Epithelial cell of prostate (primary cell): Measurements from ENCODE around the gene PTPRO.
A peak's percentile ranks its signal among the peaks of the same experiment; 100 is the strongest.

ENCODE experiments used
- DNase-seq: peaks from one replicate; pipeline ENCODE4 v3.0.0-alpha.2; 2011; ENCODE audit warnings: low read depth, low spot score
- H3K27ac ChIP-seq: fragments of 450-650 bp; 2 replicates; pipeline ENCODE4 v1.5.1; 2017; ENCODE audit warnings: mild to moderate bottlenecking

PTPRO gene

DNA sequence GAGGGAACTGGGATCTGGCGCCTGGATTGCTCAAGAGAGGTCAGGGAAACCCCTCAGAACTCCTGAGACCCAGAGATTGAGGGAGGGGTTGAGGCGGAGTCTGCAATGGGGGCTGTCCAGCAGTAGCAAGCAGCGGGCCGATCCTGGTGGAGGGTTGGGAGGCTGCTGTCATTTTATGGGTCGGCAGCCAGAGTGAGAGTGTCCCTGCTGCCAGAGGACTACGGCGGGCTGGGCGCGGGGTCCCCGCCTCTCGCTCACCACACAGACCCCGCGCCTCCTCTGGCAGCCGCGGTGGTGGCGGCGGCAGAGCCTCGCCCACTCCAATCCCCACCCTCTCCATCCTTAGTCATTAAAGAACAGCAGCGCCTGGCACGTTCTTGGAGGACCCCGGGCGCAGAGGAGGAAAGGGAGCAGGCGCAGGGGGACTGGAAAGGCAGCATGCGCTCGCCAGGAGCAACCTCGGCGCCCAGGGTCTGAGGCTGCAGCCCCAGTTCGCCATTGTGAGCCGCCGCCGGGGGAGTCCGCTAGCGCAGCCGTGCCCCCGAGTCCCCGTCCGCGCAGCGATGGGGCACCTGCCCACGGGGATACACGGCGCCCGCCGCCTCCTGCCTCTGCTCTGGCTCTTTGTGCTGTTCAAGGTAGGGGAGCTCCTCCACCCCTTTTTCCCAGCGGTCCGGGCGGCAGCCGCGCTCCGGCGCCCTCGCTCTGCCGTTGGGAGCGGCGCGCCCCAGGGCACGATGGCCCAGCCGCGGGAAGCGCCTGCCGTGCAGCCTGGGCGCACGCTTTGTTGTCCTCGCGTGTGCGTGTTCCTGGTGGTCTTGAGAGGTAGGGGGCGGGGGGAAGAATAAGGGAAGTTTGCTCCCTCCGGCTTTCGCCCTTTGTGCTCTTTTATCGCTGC, at the start of gene PTPRO:
Gene PTPRO (plus strand): TSS at position 345 of the 898 bp plus-strand sequence.
- DNase-seq: no peak
- no peak within 1 kb of the TSS for H3K27ac ChIP-seq

DNA sequence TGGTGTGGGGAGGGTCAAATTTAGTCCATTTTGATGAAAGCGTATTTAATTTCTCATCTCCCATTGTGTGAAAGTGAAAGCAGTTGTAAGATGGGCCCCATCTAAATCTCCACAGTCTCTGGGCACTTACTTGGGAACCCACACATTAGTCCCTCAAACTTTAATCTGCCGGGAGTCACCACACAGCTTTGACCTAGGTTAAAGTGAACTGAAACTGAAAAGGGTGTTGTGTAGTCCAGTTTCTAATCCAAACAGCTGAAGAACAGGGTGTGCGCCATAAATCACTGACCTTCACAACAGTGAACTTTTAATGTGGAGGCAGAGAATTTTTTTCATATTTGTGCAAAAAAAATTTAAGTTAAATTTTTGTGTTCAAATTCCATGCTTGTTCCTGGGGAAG, 48.4 kb upstream of the PTPRO start:
- H3K27ac ChIP-seq: peak overlapping the region; percentile 77
- DNase-seq: no peak

- H3K27ac ChIP-seq: peak overlapping the region; percentile 77
Measured at GRCh38 chr12:15274561-15274967, 47.7 kb upstream of the PTPRO start.

DNA sequence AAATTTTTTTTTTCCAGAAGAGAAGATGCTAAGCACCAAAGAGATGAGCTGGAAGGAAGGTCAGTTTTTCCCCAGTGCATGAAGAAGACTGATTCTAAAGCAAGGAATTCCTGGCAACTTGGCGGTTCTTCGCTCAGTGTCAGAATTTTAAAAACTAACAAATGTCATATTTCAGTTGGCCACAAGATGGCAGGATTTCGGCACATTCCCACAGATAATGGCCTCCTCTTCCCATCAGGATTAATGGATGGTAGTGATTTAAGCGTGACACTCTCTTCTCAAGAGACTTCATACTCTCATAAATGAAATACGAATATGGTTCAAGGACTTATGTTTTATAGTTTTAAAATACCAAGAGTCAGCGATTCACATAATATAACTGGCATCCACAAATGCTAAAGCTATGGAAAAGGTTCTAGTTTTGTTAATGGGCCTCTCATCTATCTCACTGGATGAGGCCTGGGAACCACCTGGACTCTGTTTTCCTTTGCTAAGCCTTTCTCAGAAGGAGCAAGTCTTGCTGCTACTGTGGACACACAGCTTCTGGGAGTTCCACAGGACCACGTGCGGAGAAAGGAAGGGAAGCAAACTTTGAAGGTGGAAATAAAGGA, 46.1 kb upstream of the PTPRO start:
- DNase-seq: no peak
- H3K27ac ChIP-seq: peak overlapping the region; percentile 77

More at GRCh38 chr12:15274561-15274967, 47.7 kb upstream of the PTPRO start:
- DNase-seq: peak; percentile 60

DNA sequence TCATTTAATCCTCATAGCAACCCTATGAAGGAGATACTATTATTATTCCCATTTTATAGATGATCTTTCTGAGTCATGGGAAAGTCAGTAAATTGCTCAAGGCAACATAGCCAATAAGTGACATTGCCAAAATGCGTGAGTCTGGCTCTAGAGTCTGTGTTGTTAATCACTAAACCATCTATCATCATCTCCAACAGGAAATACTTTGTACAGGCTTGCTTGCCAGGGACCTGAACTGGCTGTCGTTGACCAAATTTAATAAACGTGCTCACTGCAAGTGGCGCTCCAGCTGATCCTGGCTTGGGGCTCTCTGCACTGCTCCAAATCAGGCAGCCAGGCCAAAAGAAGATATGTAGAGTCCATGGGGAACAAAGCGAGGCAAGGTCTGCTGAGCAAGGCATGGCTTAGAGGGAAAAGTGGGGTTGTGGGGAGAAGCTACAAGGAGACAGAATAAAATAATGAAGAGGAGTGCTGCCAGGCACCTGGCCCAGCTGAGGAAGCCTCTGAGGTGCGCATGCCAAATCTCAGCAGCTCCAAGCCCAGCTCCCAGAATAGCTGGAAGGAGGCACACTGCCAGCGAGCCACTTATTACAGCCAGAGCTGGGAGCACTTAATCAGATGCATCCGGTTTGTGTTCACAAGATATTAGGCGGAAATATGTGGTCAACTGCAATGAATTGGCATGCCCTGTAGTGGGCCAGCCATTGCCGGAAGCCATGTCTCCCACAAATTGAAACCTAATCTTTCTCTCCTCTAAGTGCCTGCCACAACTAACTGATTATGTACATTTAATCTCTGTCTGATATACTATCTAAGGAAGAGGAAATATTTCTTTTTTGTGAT, 43.3 kb upstream of the PTPRO start:
- H3K27ac ChIP-seq: peak overlapping the region; percentile 97
- DNase-seq: peak; percentile 70

DNA sequence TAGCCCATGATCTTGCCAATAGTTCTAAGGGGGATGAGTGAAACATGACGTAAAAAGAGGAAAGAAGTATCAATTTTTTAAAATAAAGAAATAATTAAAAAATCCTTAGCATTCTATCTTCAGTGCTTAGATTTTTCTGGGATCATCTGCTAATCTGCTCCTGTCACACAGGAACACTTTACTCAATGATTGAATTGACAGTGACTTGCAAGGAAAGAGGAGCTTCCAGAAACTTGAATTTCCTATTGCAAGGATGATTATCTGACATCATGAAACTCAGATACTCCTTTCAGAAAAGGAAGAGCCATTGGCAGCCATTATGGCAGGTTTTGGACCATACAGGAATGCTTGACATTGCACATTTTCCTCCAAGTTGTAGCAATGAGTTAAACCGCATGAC, 41.4 kb upstream of the PTPRO start:
- no peak overlapping the region for H3K27ac ChIP-seq
- no peak for DNase-seq

DNA sequence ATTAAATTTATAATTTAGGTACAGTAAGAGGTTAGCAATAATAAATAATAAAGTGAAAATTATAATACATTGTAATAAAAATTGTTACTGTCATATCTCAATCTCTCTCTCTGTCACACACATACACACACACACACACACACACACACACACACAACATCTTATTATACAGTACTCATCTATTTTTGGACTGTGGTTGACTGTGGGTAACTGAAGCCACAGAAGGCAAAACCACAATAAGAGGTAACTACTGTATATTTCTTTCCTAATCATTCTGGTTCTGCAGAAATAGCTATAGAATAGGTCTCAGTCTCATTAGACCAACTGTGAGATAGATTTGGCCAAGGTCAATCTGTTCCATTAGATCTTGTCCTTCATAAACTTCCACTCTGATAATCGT, 33.1 kb upstream of the PTPRO start:
- H3K27ac ChIP-seq: no peak overlapping the region
- no peak for DNase-seq

DNA sequence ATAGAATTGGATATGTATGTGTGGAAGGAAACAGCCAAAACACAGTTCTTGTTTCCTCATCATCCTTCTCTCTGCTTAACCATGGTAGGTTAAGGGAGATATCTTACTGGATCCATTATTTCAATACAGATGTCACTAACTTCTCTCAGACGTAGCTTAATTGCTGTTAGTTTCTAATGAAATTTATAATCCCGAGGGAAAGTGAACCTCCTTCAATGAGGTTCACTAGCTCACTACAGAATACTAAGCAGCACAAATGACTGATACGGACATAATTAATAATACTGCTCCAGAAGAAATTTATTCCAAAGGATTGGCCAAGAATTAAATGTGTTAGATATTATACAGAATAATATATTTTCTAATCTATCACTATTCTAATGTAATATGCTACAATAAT, 28.6 kb upstream of the PTPRO start:
- H3K27ac ChIP-seq: no peak overlapping the region
- DNase-seq: no peak

GRCh38 chr12:15299947-15300346, 22.4 kb upstream of the PTPRO start:
- no peak for DNase-seq
- H3K27ac ChIP-seq: no peak overlapping the region

GRCh38 chr12:15304296-15304695, 18.0 kb upstream of the PTPRO start:
- no peak for DNase-seq
- H3K27ac ChIP-seq: no peak overlapping the region

- DNase-seq: no peak
- H3K27ac ChIP-seq: no peak overlapping the region
Measured at GRCh38 chr12:15306605-15307004, 15.7 kb upstream of the PTPRO start.

DNA sequence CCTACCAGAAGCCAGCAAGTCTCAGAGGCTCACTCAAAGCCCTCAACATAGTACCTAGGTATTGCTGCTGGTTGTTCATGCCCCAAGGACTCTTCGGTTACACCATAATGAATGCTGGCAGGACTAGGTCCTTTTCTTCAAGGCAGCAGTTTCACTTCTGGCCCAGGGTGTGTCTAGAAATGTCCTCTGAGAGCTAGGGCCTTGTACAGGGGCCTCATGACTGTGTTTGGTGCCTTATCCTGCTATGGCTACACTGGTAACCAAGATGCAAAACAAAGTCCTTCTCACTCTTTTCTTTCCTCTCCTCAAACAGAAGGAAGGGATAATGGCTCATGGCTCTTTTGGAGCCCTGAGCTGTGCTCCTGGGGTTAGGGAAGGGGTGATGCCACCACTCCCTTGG, 15.2 kb upstream of the PTPRO start:
- no peak for DNase-seq

GRCh38 chr12:15318841-15319240, 3.5 kb upstream of the PTPRO start:
- no peak for DNase-seq

More for the DNA sequence above, 15.2 kb upstream of the PTPRO start:
- H3K27ac ChIP-seq: no peak overlapping the region

DNA sequence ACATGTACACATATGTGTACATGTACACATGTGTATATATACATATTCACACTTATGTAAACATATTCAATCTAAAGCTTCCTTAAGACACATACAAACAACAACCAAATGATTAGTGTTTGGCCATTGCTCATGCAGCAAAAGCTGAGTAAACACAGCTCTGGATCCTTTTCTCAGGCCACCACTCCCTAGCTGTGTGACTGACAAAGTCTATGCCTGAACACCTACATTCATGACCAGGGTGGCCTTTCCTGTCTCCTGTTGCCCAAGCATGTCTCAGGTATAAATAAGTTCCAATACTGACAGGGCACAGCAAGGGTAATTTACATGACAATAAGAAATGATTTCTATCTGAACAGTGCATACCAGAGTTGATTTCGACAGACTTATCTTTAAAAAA, 1.4 kb upstream of the PTPRO start:
- no peak overlapping the region for H3K27ac ChIP-seq
- DNase-seq: peak; percentile 43

More at GRCh38 chr12:15318841-15319240, 3.5 kb upstream of the PTPRO start:
- H3K27ac ChIP-seq: no peak overlapping the region

DNA sequence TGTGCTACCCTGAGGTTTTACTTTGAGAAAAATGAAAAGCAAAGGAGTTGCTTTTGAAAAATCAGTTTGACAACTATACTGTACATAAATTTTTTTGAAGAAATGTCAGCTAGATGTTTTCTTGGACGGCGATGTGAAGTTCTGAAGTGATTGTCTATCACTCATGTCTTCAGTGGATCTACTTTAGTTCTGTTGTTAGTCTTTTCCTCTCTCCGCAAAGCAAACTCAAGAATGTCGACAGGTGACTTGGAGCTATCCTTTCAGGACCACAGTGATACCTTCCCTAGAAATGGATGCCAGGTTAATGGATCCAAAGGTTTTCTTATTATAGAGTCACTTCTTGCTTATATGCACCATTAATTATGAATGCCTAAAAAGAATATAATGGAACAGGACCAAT, 1.2 kb downstream of the PTPRO start:
- no peak for DNase-seq
- no peak overlapping the region for H3K27ac ChIP-seq

DNA sequence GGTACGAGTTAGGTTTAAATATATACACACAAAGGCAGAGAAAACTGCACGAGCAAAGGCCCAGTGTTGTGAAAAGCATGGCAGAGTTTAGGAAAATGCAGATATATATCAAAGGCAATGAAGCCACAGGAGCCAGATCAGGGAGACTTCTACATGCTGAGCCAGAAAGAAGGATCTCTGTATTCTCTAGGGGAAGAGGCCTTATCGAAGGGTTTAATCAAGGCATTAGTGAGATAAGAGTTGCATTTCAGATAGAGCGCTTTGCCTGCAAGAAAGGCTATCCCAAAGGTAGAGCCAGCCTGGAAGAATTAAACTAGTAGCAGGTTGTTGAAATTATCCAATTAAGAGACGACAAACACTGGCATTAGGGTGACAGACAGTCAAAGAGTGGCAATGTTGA, 7.6 kb downstream of the PTPRO start:
- H3K27ac ChIP-seq: no peak overlapping the region
- no peak for DNase-seq

DNA sequence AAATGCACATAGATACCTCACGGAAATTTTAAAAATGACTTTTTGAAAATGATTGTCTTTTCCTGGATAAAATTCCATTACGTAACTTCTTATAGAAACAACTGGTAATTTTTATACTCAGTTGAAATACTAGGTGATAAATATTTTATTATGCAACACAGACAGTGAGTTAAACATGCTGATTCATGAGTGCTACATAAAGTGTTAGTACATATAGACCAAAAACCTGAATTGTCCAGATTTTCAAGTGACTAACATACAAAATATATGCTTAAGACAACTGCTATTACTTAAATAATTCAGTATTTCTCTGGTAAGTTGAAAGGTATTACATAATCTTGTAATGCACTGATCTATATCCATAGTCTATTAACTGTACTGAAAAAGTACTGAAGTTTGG, 11.9 kb downstream of the PTPRO start:
- DNase-seq: no peak
- H3K27ac ChIP-seq: no peak overlapping the region

GRCh38 chr12:15335959-15336358, 13.7 kb downstream of the PTPRO start:
- no peak for DNase-seq
- H3K27ac ChIP-seq: no peak overlapping the region

DNA sequence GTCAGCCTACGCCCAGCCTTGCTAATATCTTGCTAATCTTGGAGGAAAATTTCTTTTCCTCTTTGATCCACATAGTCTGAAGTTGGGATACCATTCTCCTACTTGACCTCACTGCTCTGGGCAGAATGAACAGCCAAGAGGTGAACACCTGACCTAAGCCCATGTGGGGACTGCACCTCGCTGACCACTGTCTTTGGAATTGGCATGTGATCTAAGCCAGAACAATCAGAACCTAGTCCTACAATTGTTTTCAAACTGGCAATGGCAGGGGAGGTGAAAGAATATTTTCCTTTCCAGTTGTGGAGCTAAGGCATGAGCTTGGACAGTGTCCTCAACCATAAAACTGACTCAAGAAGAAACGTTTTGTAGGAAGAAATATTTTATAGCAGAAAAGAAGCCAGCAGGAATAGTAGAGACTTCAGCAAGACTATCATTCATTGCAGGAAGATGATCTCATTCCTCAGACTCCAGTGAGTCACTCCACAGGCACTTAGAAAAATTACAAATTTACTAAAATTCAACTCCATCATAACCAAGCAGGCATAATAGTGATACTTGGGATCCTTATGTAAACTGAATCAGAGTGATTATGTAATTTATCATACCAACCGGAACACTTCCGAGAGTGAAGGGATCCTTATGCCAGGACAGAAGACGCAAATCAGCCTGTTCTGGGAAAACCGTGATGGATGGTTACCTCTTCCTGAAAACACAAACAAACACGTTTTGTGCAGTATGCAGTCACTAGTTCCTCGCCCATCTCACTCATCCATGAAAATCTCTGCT, 14.7 kb downstream of the PTPRO start:
- DNase-seq: no peak
- H3K27ac ChIP-seq: peak overlapping the region; percentile 55

- no peak overlapping the region for H3K27ac ChIP-seq
Measured at GRCh38 chr12:15341371-15341770, 19.1 kb downstream of the PTPRO start.

More at GRCh38 chr12:15341371-15341770, 19.1 kb downstream of the PTPRO start:
- no peak for DNase-seq
